GM12801 (cell line): ENCODE results near the gene REPS2.

ENCODE experiments used
- CTCF ChIP-seq: IDR thresholded peaks from one replicate; pipeline ENCODE4 v1.5.1; 2011; ENCODE audit warnings: control low read depth; ENCODE audit not compliant: insufficient read length; ENCODE audit errors: extremely low read depth

Gene REPS2

GRCh38 chrX:17161991-17162390, 215.5 kb downstream of the REPS2 start:
- no peak for TF ChIP-seq CTCF

- TF ChIP-seq CTCF, result no peak
Observed at GRCh38 chrX:17164079-17164478, 217.6 kb downstream of the REPS2 start.

GRCh38 chrX:17164941-17165340, 218.5 kb downstream of the REPS2 start:
- TF ChIP-seq CTCF, result no peak

- no peak for TF ChIP-seq CTCF
Observed at GRCh38 chrX:17167915-17168314, 221.5 kb downstream of the REPS2 start.

GRCh38 chrX:17170973-17171372, 224.5 kb downstream of the REPS2 start:
- TF ChIP-seq CTCF, result no peak

- no peak for TF ChIP-seq CTCF
Observed at GRCh38 chrX:17174671-17175070, 228.2 kb downstream of the REPS2 start.

- no peak for TF ChIP-seq CTCF
Observed at GRCh38 chrX:17182317-17182716, 235.9 kb downstream of the REPS2 start.

- TF ChIP-seq CTCF, result no peak
Observed at GRCh38 chrX:17183566-17183965, 237.1 kb downstream of the REPS2 start.
